Parathyroid adenoma (tissue), 2 donors: Measurements from ENCODE around the gene NKAIN4.
"Not testable (repeated sequence)": the region's sequence is repeated elsewhere in the genome, so short reads cannot be mapped to it uniquely, and the experiment has no call there.

Experiments used
- H2AFZ ChIP-seq: fragments of 300-600 bp; sonication (generic); one replicate; pipeline ENCODE4 v1.7.0; 2017; ENCODE audit warnings: antibody characterized with exemption, mild to moderate bottlenecking
- H3K27ac ChIP-seq: fragments of 300-600 bp; sonication (generic); one replicate; pipeline ENCODE4 v1.7.0; 2017
- H3K27me3 ChIP-seq: fragments of 300-600 bp; sonication (generic); one replicate; pipeline ENCODE4 v1.7.0; 2017; ENCODE audit warnings: low read length; ENCODE audit not compliant: control insufficient read depth, insufficient read depth
- H3K36me3 ChIP-seq: fragments of 300-600 bp; sonication (generic); one replicate; pipeline ENCODE4 v1.7.0; 2017; ENCODE audit warnings: low read length; ENCODE audit not compliant: control insufficient read depth, insufficient read depth
- H3K4me1 ChIP-seq: fragments of 300-600 bp; sonication (generic); one replicate; pipeline ENCODE4 v1.7.0; 2017; ENCODE audit warnings: control low read depth
- H3K4me2 ChIP-seq: fragments of 300-600 bp; sonication (generic); one replicate; pipeline ENCODE4 v1.7.0; 2017; ENCODE audit warnings: low read length
- H3K4me3 ChIP-seq: fragments of 300-600 bp; sonication (generic); one replicate; pipeline ENCODE4 v1.7.0; 2017; ENCODE audit warnings: low read depth, low read length
- H3K79me2 ChIP-seq: fragments of 300-600 bp; sonication (generic); one replicate; pipeline ENCODE4 v1.7.0; 2017; ENCODE audit warnings: control low read depth
- H3K9ac ChIP-seq: fragments of 300-600 bp; sonication (generic); one replicate; pipeline ENCODE4 v1.7.0; 2017; ENCODE audit warnings: mild to moderate bottlenecking
- H3K9me3 ChIP-seq: fragments of 300-600 bp; sonication (generic); one replicate; pipeline ENCODE4 v1.7.0; 2017; ENCODE audit warnings: low read length; ENCODE audit not compliant: control insufficient read depth
- CTCF ChIP-seq: fragments of 300-600 bp; sonication (generic); IDR thresholded peaks from one replicate; pipeline ENCODE4 v1.7.0; 2017; ENCODE audit warnings: antibody characterized with exemption, mild to moderate bottlenecking
- donor health status: primary hyperparathyroidism.

NKAIN4 gene

DNA sequence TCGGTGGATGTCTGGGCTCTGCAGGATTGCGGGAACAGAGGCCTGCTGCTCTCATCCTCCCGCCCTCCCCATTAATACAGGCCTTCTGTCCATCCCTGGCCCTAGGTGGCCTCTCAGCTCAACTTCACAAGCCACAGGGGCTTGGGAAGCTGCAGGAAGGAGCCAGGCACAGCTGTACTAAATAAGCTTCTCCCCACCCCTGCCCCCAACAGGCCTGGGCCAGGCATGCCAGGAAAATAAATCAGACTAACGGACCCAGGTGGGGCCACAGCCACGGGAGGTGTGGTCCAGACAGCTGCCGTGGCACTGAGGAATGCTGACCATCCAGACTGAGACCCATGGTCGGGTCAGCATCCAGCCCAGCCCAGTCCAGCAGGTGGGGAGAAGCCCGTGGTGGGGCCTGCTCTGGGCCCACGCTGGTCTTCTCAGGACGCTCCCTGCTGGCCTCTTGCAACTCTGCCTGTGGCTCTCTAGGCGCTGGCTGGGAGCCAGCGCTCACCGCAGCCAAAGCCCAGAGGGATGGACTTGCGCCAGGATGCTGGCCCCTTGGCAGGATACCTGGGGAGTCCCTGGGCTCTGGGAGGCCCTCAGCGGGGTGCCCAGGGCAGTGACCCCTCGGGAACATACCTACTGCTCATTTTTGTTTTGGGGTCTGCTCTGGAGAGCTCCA, 29.7 kb downstream of the NKAIN4 start:
- Histone ChIP-seq H3K9me3 (no peaks in the 10 kb centered on the region), H2AFZ (no peak overlapping the region), H3K4me2 (no peak overlapping the region), H3K27me3 (no peaks in the 10 kb centered on the region), H3K27ac (no peak overlapping the region), H3K36me3 (no peaks in the 10 kb centered on the region), H3K4me3 (no peak overlapping the region), H3K9ac (no peak overlapping the region), H3K79me2 (no peaks in the 10 kb centered on the region), H3K4me1 (no peaks in the 10 kb centered on the region)
- TF ChIP-seq CTCF = peak; percentile 12

DNA sequence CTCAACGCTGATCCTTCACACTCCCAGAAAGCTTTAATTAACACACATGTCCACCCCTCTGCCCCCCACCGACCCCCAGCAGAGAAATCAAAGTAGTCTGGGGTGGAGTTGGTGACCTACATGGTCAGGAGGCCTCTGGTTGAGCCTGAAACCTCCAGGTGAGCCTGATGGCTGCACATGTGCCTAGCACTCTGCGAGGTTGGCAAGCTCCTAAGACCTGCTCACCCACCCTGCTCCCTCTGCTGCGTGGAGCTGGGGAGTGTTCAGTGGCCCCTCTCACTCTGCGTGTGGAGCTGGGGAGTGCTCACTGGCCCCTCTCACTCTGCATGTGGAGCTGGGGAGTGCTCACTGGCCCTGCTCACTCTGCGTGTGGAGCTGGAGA, 30.4 kb downstream of the NKAIN4 start:
- no peaks in the 10 kb centered on the region for H3K9me3 ChIP-seq
- H2AFZ ChIP-seq = no peak overlapping the region
- H3K9ac ChIP-seq = no peak overlapping the region
- TF ChIP-seq CTCF = no peak
- no peaks in the 10 kb centered on the region for H3K36me3 ChIP-seq
- H3K4me2 ChIP-seq = no peak overlapping the region
- H3K4me1 ChIP-seq = no peaks in the 10 kb centered on the region
- H3K27ac ChIP-seq = no peak overlapping the region
- no peaks in the 10 kb centered on the region for H3K79me2 ChIP-seq
- H3K27me3 ChIP-seq = no peaks in the 10 kb centered on the region
- H3K4me3 ChIP-seq = no peak overlapping the region

GRCh38 chr20:63223121-63223825, 31.0 kb downstream of the NKAIN4 start:
- H3K36me3 ChIP-seq = no peaks in the 10 kb centered on the region
- no peaks in the 10 kb centered on the region for H3K4me1 ChIP-seq
- H3K27ac ChIP-seq = no peak overlapping the region
- TF ChIP-seq CTCF = peak; percentile 75
- H3K27me3 ChIP-seq = no peaks in the 10 kb centered on the region
- no peaks in the 10 kb centered on the region for H3K79me2 ChIP-seq
- H3K4me3 ChIP-seq = no peak overlapping the region
- no peak overlapping the region for H3K9ac ChIP-seq
- no peak overlapping the region for H3K4me2 ChIP-seq
- no peak overlapping the region for H2AFZ ChIP-seq
- H3K9me3 ChIP-seq = no peaks in the 10 kb centered on the region

GRCh38 chr20:63222541-63222940, 31.7 kb downstream of the NKAIN4 start:
- Histone ChIP-seq H3K36me3 (no peaks in the 10 kb centered on the region), H3K9me3 (no peaks in the 10 kb centered on the region), H3K4me3 (no peak overlapping the region), H3K79me2 (no peaks in the 10 kb centered on the region), H3K27ac (no peak overlapping the region), H3K27me3 (no peaks in the 10 kb centered on the region), H2AFZ (no peak overlapping the region), H3K4me2 (no peak overlapping the region), H3K9ac (no peak overlapping the region), H3K4me1 (no peaks in the 10 kb centered on the region)
- TF ChIP-seq CTCF = no peak

DNA sequence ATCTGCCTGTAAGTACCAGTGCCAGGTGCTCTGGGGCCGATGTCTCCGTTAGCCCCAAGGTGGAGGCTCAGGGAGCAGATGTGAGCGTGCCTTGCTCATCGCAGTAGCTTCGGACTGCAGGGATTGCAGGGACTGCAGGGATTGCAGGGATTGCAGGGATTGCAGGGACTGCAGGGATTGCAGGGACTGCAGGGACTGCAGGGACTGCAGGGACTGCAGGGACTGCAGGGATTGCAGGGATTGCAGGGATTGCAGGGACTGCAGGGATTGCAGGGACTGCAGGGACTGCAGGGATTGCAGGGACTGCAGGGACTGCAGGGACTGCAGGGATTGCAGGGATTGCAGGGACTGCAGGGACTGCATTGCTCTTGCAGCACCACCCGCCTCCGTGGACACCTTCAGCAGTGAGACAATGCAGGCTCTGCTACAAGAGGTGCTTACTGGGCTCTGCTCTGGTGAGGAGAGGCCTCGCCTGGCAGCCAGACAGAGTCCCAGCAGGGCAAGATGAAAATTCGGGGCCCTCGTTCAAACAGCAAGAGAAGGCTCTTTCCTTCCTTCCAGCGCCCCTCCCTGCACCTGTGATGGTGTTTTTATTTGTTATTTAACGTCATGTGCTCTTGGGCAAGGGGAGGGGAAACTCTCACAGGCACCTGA, 32.7 kb downstream of the NKAIN4 start:
- H3K36me3 ChIP-seq, H3K9me3 ChIP-seq, H3K4me1 ChIP-seq, H3K4me3 ChIP-seq, H3K4me2 ChIP-seq, H3K27ac ChIP-seq, H3K9ac ChIP-seq, H3K79me2 ChIP-seq, H3K27me3 ChIP-seq, H2AFZ ChIP-seq: not testable (repeated sequence)
